Thoracic aorta (tissue), 2 donors: ENCODE measurements around the gene ALDH3A1. TPM values are rescaled to one million over a fixed set of nuclear protein-coding genes. Genes with fewer than 3 reads are reported as not detected.
A peak's percentile ranks its signal among the peaks of the same experiment; 100 is the strongest.

Experiments
- ATAC-seq: fragments of 150-250 bp; one replicate; pipeline ENCODE4 v1.8.0; 2017; ENCODE audit warnings: low read depth; ENCODE audit not compliant: insufficient number of reproducible peaks, low FRiP score
- DNase-seq: peaks from one replicate; pipeline ENCODE4 v3.0.0-alpha.2; 2020; ENCODE audit warnings: low spot score
- H3K27ac ChIP-seq, 2 donors: fragments of 200-600 bp; sonication (generic); 1 replicate in 1 of 2; 2 replicates in 1 of 2; pipeline ENCODE4 v1.5.1; 2016; ENCODE audit warnings: mild to moderate bottlenecking in 2 of 2, moderate library complexity in 2 of 2
- H3K27me3 ChIP-seq: fragments of 200-600 bp; sonication (generic); replicated peaks from 2 replicates; pipeline ENCODE4 v1.6.0; 2016; ENCODE audit warnings: mild to moderate bottlenecking; ENCODE audit not compliant: insufficient read depth
- H3K36me3 ChIP-seq: fragments of 200-600 bp; sonication (generic); one replicate; pipeline ENCODE4 v1.5.1; 2016
- H3K4me1 ChIP-seq, 2 donors: fragments of 200-600 bp; sonication (generic); 1 replicate in 1 of 2; 2 replicates in 1 of 2; pipeline versions ENCODE4 v1.5.1 to v1.6.0; 2016; ENCODE audit warnings: low read depth in 2 of 2, mild to moderate bottlenecking in 1 of 2; ENCODE audit not compliant: control insufficient read depth in 1 of 2
- H3K4me3 ChIP-seq: fragments of 200-600 bp; sonication (generic); 2 replicates; pipeline ENCODE4 v1.5.1; 2016; ENCODE audit warnings: mild to moderate bottlenecking
- H3K9me3 ChIP-seq: fragments of 200-600 bp; sonication (generic); 2 replicates; pipeline ENCODE4 v1.5.1; 2016
- CTCF ChIP-seq: fragments of 200-600 bp; sonication (generic); IDR thresholded peaks from one replicate; pipeline ENCODE4 v1.5.1; 2019; ENCODE audit warnings: antibody characterized with exemption
- total RNA-seq, 2 donors: library from RNA; depleted of rRNA; stranded (reverse); fragments of >200 nt; gene quantifications; one replicate each; pipeline versions ENCODE4 v1.1.0 to v1.2.3, GENCODE V29; 2016

The ALDH3A1 gene
- total RNA-seq, 2 donors from 2014 or later: 3.2 to 21.2 TPM

GRCh38 chr17:19728084-19728495, 20.0 kb downstream of the ALDH3A1 start:
- no peaks in the 10 kb centered on the region for H3K9me3 ChIP-seq
- DNase-seq (peak; percentile 40), ATAC-seq (peak; percentile 37)
- peak overlapping the region; percentile 78 to 84 for H3K27ac ChIP-seq
- TF ChIP-seq CTCF: no peak
- no peaks in the 10 kb centered on the region for H3K36me3 ChIP-seq
- H3K27me3 ChIP-seq: no peaks in the 10 kb centered on the region
- no peak overlapping the region for H3K4me3 ChIP-seq
- peaks cover 20 to 44% of the 10 kb centered on the region in 2 donors for H3K4me1 ChIP-seq

GRCh38 chr17:19727501-19728078, 20.5 kb downstream of the ALDH3A1 start:
- Histone ChIP-seq H3K36me3 (no peaks in the 10 kb centered on the region), H3K4me1 (peaks cover 20 to 44% of the 10 kb centered on the region in 2 donors), H3K4me3 (no peak overlapping the region), H3K27ac (peak overlapping the region; percentile 78 to 84), H3K27me3 (no peaks in the 10 kb centered on the region), H3K9me3 (no peaks in the 10 kb centered on the region)
- DNase-seq (peak; percentile 31), ATAC-seq (peak; percentile 58)
- no peak for TF ChIP-seq CTCF

GRCh38 chr17:19726631-19727376, 21.3 kb downstream of the ALDH3A1 start:
- no peaks in the 10 kb centered on the region for H3K36me3 ChIP-seq
- no peak for TF ChIP-seq CTCF
- no peaks in the 10 kb centered on the region for H3K27me3 ChIP-seq
- H3K4me1 ChIP-seq: peaks cover 20 to 44% of the 10 kb centered on the region in 2 donors
- H3K9me3 ChIP-seq: no peaks in the 10 kb centered on the region
- no peak overlapping the region for H3K4me3 ChIP-seq
- peak overlapping the region; percentile 78 to 84 for H3K27ac ChIP-seq
- ATAC-seq (no peak), DNase-seq (no peak)

- Histone ChIP-seq H3K36me3 (no peaks in the 10 kb centered on the region), H3K4me3 (no peak overlapping the region), H3K27me3 (no peaks in the 10 kb centered on the region), H3K9me3 (no peaks in the 10 kb centered on the region), H3K27ac (no peak overlapping the region), H3K4me1 (peaks cover 20 to 39% of the 10 kb centered on the region in 2 donors)
- TF ChIP-seq CTCF: no peak
- ATAC-seq (no peak), DNase-seq (no peak)
Measured at GRCh38 chr17:19725486-19725885, 22.6 kb downstream of the ALDH3A1 start.

- no peak for TF ChIP-seq CTCF
- Histone ChIP-seq H3K4me3 (peak overlapping the region; percentile 69), H3K36me3 (no peaks in the 10 kb centered on the region), H3K27ac (peak overlapping the region in 1 of 2 donors; percentile 51), H3K9me3 (no peaks in the 10 kb centered on the region), H3K4me1 (peaks cover 20 to 39% of the 10 kb centered on the region in 2 donors), H3K27me3 (no peaks in the 10 kb centered on the region)
- ATAC-seq (peak; percentile 13), DNase-seq (no peak)
Measured at GRCh38 chr17:19724501-19725420, 23.3 kb downstream of the ALDH3A1 start.
